HG03432 (cell line): ENCODE results near the gene DCP1B.
A peak's percentile ranks its signal among the peaks of the same experiment; 100 is the strongest.

Source experiments
- ATAC-seq: cut with Tn5 transposase; IDR thresholded peaks from one replicate; pipeline ENCODE4 v1.9.1; 2021; ENCODE audit warnings: mild to moderate bottlenecking, moderate library complexity; ENCODE audit not compliant: unreplicated experiment

DCP1B gene

DNA sequence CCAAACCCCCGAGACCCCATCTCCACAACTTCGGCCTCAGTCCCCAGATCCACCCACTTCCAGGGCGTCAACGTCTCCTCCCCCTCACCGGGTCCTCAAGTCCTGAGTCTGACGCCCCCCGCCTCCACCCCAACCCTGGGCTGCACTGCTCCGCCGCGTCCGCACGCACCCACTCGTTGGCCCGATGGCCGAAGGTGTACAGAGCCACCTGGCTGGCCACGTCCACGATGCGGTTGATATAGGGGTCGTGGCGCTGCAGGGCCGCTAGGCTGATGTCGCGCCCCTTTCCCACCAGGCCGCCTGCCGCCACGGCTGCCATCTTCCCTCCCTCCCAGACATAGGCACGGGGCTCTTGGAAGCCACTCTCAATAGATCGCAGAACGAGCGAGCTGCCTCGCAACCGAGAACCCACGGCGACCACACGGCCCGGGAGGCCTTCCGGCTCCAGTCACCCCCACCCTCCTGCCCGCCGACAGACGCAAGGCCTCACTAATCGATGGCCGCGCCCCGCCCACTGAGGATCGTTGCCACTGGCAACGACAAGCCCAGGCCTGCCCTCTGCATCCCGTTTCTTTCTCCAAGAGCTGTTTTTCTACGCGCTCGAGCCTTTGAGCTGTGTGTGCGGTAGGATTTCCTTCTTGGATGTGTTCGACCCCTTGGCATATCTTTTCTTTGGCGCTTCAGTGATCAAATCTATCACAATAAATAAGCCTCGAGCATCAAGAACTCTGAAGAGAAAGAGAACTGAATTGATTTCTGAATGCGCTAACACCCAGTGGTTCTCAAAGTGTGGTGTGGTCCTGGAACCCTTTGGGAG, at the start of gene DCP1B:
DCP1B (minus strand) TSS at position 345 of the 817 bp plus-strand sequence; CDS start at position 319, 26 bp downstream.
- peak; percentile 97 for ATAC-seq

DNA sequence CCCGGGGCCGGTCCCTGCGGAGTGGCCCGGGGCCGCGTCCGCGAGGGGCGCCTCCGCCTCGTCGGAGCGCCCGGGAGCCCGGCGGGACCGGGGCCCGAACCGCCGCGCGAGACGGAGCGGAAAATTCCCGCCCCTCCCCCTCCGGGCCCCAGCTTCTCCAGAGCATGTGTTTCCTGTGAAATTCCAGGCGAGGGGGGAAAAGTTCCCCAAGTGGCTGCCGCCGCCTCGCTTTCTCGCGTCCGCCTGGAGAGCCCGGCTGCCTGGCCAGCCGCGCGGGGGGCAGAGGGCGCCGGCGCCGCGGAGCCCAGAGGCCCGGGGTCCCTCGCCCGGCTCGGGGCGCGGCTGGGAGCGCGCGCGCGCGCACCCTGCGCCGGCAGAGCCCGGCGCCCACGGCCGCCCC, 49.4 kb upstream of the DCP1B start:
- no peak for ATAC-seq

- no peak for ATAC-seq
Observed at GRCh38 chr12:2052826-2053678, 48.8 kb upstream of the DCP1B start, which contains the start of gene CACNA1C. TSS of gene CACNA1C (plus strand) at chr12:2052987. CDS start at chr12:2053563, 576 bp downstream.

- ATAC-seq = no peak
Observed at GRCh38 chr12:2051700-2052621, 47.7 kb upstream of the DCP1B start.

GRCh38 chr12:2049604-2050540, 45.6 kb upstream of the DCP1B start:
- no peak for ATAC-seq

GRCh38 chr12:2047752-2048151, 43.5 kb upstream of the DCP1B start:
- no peak for ATAC-seq

DNA sequence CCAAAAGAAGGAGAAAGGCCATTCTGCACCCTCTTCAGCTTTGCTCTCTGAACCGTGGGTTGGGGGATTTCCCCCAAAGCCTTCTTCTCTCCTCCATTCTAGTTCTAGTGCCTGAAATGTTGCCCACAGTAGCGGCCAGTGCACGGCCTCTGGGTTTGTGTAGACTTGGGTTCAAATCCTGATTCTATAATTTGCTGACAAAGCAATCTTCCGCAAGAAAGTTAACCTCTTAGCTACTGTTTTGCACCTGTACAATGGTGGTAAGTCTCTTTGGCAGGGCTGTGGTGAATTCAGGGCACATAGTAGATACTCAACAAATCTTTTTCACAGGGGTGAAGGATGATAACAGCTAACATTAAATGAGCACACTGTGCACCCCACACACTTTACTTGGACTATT, 42.7 kb upstream of the DCP1B start:
- no peak for ATAC-seq

- ATAC-seq = no peak
Observed at GRCh38 chr12:2044165-2044564, 39.9 kb upstream of the DCP1B start.

- no peak for ATAC-seq
Observed at GRCh38 chr12:2043054-2043453, 38.8 kb upstream of the DCP1B start.

- ATAC-seq = no peak
Observed at GRCh38 chr12:2039034-2039433, 34.8 kb upstream of the DCP1B start.

DNA sequence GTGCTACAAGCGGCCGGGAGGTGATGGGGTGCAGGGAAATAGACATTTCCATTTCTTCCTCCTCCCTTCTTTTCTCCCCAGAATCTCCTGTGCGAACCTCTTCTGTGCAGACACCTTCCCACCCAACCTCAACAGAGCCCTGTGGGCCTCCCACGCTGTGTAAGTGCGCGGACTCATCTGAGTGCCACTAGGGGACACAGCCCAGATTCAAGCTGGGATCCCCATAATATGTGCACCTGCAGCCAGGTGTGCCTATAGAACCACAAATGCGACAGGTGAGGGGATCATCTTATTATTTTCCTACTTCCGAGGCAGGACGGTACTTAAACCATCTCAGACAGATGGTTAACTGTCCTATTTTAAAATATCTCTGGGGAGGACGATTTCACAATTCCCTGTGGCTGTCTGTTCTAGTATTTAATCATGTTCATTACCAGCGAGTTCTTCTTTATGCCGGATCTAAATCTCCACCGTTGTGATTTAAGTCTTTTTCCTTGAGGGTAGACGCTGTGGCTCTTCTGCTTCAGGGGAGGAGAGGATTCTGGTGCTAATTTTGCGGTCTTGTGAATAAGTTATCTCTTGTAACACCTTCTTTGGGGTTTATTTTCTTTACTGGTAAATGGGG, 31.3 kb upstream of the DCP1B start:
- no peak for ATAC-seq

DNA sequence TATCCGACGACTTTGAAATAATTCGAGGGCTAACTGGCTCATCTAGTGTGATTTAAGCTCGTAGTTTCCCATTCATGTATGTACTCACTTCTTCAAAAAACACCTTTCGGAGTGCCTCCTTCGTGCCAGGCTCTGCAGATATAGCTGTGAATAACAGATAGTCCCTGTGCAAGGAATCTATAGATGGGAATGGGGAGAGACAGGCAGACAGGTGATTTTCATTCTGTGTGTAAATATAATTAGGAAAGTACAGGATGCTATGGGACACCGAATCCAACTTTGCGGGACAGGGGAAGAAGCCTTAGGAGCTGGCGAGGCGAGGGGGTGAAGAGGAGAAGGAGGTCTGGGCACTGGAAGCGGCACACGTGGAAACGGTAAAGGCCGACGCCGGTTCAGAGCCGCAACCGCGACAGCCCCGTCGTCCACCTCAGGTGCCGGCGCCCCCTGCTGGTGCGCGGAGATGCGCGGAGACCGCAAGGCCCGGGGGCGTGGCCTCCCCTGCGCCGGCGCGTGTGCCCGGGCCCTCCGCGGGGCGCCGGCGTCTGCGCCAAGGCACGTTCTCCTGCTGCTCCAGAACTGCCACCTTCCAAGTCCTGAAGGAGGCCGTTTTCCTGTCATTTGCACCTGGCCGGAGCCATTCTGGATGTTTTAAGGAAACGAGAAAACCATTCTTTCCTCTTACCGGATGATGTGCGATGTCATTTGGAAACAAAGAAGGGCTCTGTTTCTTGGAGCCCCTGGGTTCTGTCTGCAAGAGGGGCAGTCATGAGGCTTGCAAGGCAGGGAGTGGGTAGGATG, 30.6 kb upstream of the DCP1B start:
- peak; percentile 87 for ATAC-seq

GRCh38 chr12:2032506-2032905, 28.2 kb upstream of the DCP1B start:
- no peak for ATAC-seq

DNA sequence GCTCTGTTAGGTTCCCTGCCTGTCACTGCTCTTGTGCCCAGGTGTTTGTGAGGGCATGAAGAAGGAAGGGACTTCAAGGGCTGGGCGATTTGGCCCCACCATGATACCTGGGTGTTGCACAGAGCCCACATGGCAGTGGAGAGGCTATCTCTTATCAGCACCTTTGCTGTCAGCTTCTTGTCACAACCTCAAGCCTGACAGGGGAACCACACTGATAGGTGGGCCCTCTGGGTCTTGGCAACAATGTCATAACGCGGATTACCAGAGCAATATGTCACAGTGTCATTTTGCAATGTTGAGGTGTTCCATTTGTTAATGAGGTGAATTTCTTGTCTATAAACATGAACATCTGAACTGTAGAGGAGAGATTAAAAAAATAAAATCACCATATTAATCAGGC, 25.6 kb upstream of the DCP1B start:
- no peak for ATAC-seq

DNA sequence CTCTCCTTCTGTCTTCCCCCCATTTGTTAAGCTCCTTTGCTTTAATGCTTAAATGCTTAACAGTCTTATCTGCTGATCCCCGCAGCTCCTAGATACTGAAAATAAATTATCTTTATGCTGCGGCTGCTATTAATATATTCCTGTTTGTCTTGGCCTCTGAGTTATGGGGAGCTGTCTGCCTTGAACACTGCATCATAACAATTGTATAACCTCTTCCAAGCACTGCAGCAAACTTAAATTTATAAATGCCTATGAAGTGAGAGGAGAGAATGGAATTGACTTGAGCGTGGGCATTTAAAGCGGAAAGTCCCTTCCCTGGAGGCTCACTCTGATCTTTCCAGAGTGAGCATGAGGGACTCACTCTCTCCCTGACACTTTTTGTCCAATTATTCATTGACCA, 23.1 kb upstream of the DCP1B start:
- ATAC-seq = no peak

DNA sequence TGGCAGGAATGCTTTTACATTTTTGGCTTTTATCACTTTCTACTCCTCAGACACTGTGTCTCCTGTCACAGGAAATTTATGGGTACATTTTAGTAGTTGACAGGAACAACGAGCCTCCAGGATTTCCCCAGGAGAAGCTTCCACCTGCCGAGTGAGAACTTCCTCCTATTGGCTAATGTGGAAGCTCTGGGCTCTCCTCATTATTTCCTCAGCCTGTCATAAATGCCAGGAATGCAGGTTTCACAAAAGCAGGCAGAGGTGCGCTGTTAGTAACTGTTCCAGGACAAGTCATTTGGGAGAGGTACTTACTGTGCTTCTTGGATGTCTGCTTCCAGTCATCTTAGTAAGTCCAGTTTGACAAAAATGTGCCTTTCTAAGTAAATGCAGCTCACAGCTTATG, 19.1 kb upstream of the DCP1B start:
- no peak for ATAC-seq

GRCh38 chr12:2020511-2020910, 16.3 kb upstream of the DCP1B start:
- no peak for ATAC-seq

DNA sequence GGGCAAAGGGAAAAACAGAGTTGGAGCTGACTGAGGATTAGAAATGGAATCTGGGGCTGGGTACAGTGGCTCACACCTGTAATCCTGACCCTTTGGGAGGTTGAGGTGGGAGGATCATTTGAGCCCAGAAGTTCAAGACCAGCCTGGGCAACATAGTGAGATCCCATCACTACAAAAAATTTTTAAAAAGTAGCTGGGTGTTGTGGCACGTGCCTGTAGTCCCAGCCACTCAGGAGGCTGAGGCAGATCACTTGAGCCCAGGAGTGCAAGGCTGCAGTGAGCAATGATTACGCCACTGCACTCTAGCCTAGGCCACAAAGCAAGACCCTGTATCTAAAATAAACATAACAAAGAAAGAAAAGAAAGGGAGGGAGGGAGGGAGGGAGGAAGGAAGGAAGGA, 14.9 kb upstream of the DCP1B start:
- no peak for ATAC-seq

DNA sequence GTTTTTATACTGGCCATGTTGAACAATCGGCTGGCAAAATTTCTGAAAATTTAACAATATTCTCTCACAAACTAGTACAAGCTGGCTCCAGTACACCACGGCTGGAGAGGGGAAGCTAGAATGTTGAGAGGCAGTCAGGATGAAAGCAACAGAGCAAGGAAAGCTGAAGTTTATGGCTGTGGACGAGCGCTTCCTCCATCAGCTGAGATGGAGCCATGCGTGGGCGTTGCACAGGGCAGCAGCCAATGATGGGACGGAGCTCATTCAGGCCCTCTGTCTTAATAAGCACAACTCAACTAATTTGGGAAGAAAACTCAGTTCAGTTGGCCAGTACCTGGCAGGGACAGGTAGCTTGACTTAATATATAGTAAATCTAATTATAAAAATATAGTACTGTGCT, 14.1 kb upstream of the DCP1B start:
- no peak for ATAC-seq
